ENCODE data around the gene ETV1.

DNA sequence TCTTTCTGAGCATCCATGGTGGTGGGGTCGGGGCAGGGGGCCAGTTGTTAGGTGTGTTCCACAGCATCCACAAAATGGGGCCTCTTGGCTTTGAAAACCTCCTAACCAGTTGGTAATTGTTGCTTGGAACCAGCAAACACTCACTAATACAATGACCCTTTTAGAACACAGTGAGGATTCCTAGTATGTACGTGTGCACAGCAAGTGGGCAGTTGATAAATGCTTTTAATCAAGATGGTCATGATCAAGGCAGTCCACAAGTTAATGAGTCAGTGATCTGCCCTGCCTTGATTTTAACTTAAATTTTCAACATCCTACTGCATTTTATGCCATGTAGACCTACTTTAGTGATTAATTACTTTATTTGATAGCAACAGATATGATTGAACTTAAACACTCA is 103.1 kb downstream of the ETV1 start:
- TF ChIP-seq, protein P1, sequence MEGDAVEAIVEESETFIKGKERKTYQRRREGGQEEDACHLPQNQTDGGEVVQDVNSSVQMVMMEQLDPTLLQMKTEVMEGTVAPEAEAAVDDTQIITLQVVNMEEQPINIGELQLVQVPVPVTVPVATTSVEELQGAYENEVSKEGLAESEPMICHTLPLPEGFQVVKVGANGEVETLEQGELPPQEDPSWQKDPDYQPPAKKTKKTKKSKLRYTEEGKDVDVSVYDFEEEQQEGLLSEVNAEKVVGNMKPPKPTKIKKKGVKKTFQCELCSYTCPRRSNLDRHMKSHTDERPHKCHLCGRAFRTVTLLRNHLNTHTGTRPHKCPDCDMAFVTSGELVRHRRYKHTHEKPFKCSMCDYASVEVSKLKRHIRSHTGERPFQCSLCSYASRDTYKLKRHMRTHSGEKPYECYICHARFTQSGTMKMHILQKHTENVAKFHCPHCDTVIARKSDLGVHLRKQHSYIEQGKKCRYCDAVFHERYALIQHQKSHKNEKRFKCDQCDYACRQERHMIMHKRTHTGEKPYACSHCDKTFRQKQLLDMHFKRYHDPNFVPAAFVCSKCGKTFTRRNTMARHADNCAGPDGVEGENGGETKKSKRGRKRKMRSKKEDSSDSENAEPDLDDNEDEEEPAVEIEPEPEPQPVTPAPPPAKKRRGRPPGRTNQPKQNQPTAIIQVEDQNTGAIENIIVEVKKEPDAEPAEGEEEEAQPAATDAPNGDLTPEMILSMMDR (IDR thresholded peaks at IDR 0.05; ENCODE audit: low read depth, low read length, poor library complexity, severe bottlenecking) = no peak
- TF ChIP-seq EZH2phosphoT487 (IDR thresholded peaks at IDR 0.05; ENCODE audit: borderline replicate concordance, low read length) = no peak
